Measurements from ENCODE around the gene FAM177A1. TPM values are rescaled to one million over a fixed set of nuclear protein-coding genes. Genes with fewer than 3 reads are reported as not detected.

The FAM177A1 gene
- total and polyA plus RNA-seq, 2 of the 13 experiments (the other 11 are each of a cell fraction or from before 2014, with no cell fraction given): 72.9 to 119 TPM

- TF ChIP-seq MYPOP (CRISPR knock-in tag; IDR thresholded peaks at IDR 0.05) (peak; percentile 19; the same call in 1 of the 2 replicates), CCDC6 (CRISPR knock-in tag; IDR thresholded peaks at IDR 0.05) (no peak), ZNF572 (CRISPR knock-in tag; IDR thresholded peaks at IDR 0.05) (no peak), ZNF142 (CRISPR knock-in tag; IDR thresholded peaks at IDR 0.05) (no peak), PRDM10 (CRISPR knock-in tag; IDR thresholded peaks at IDR 0.05; ENCODE audit: low read depth) (no peak), SRY (CRISPR knock-in tag; IDR thresholded peaks at IDR 0.05) (peak; percentile 69; the same call in 1 of the 2 replicates), TFE3 (CRISPR knock-in tag; IDR thresholded peaks at IDR 0.05) (no peak), FOXO4 (CRISPR knock-in tag; conservative IDR thresholded peaks at IDR 0.05) (peak; percentile 97; the same call in 1 of the 2 replicates), ZNF710 (CRISPR knock-in tag; IDR thresholded peaks at IDR 0.05; ENCODE audit: borderline replicate concordance) (peak; percentile 17; the same call in 1 of the 2 replicates), FOXK2 (IDR thresholded peaks at IDR 0.05) (no peak), KLF11 (CRISPR knock-in tag; IDR thresholded peaks at IDR 0.05) (no peak), ZNF235 (CRISPR knock-in tag; IDR thresholded peaks at IDR 0.05; ENCODE audit: borderline replicate concordance) (no peak)
Measured at GRCh38 chr14:35046751-35047536, 872 bp downstream of the FAM177A1 start (continued).
